Measurements from ENCODE around the gene SORL1-AS1.

SORL1-AS1 gene

GRCh38 chr11:121452609-121453150 is at the start of gene SORL1-AS1:
Gene SORL1-AS1 (minus strand): TSS chr11:121452967.
- DNase-seq (ENCODE audit: low read depth): peak; percentile 66

GRCh38 chr11:121500717-121501116 is 48.0 kb upstream of the SORL1-AS1 start:
- no peak for DNase-seq (ENCODE audit: low read depth)

GRCh38 chr11:121500275-121500674 is 47.5 kb upstream of the SORL1-AS1 start:
- DNase-seq (ENCODE audit: low read depth): no peak

- DNase-seq (ENCODE audit: low read depth): no peak
Observed at GRCh38 chr11:121499405-121499804, 46.6 kb upstream of the SORL1-AS1 start.

- no peak for DNase-seq (ENCODE audit: low read depth)
Observed at GRCh38 chr11:121497176-121497998, 44.6 kb upstream of the SORL1-AS1 start.

- DNase-seq (ENCODE audit: low read depth): no peak
Observed at GRCh38 chr11:121494355-121495099, 41.8 kb upstream of the SORL1-AS1 start.

- DNase-seq (ENCODE audit: low read depth): no peak
Observed at GRCh38 chr11:121489823-121490222, 37.1 kb upstream of the SORL1-AS1 start.

- no peak for DNase-seq (ENCODE audit: low read depth)
Observed at GRCh38 chr11:121488641-121489040, 35.9 kb upstream of the SORL1-AS1 start.

- DNase-seq (ENCODE audit: low read depth): no peak
Observed at GRCh38 chr11:121488170-121488569, 35.4 kb upstream of the SORL1-AS1 start.

- no peak for DNase-seq (ENCODE audit: low read depth)
Observed at GRCh38 chr11:121487191-121487590, 34.4 kb upstream of the SORL1-AS1 start.

GRCh38 chr11:121486054-121486453 is 33.3 kb upstream of the SORL1-AS1 start:
- DNase-seq (ENCODE audit: low read depth): no peak

GRCh38 chr11:121485216-121485615 is 32.4 kb upstream of the SORL1-AS1 start:
- DNase-seq (ENCODE audit: low read depth): no peak

- no peak for DNase-seq (ENCODE audit: low read depth)
Observed at GRCh38 chr11:121483805-121484480, 31.2 kb upstream of the SORL1-AS1 start.

GRCh38 chr11:121482231-121483129 is 29.7 kb upstream of the SORL1-AS1 start:
- peak; percentile 61 for DNase-seq (ENCODE audit: low read depth)

GRCh38 chr11:121481484-121482230 is 28.9 kb upstream of the SORL1-AS1 start:
- DNase-seq (ENCODE audit: low read depth): peak; percentile 63

GRCh38 chr11:121479698-121480238 is 27.0 kb upstream of the SORL1-AS1 start:
- DNase-seq (ENCODE audit: low read depth): no peak

GRCh38 chr11:121478895-121479697 is 26.3 kb upstream of the SORL1-AS1 start:
- no peak for DNase-seq (ENCODE audit: low read depth)

GRCh38 chr11:121478226-121478894 is 25.6 kb upstream of the SORL1-AS1 start:
- no peak for DNase-seq (ENCODE audit: low read depth)

Data from T-helper 22 cell (primary cell).